A673 (cell line): ENCODE measurements around the gene ECHS1. TPM values are rescaled to one million over a fixed set of nuclear protein-coding genes. Genes with fewer than 3 reads are reported as not detected.

Experiments
- BruUV-seq: library from RNA; stranded (reverse); fragments of 400-500 nt; replicated peaks from 2 replicates; lab custom pipeline; 2021; lab: Mats Ljungman, UMichigan
- CTCF ChIA-PET: fragments of 300-600 bp; sonication (Branson Sonifier 250); formaldehyde crosslinking; loops from one replicate; lab custom pipeline; 2022; ENCODE audit warnings: antibody characterized with exemption; lab: Charles Lee
- POLR2A ChIA-PET: fragments of 300-600 bp; sonication (Branson Sonifier 250); formaldehyde crosslinking; loops from one replicate; lab custom pipeline; 2022; ENCODE audit warnings: antibody characterized with exemption; ENCODE audit not compliant: low non-redundant PET; lab: Charles Lee
- DNase-seq: peaks from one replicate; pipeline ENCODE4 v3.0.0-alpha.2; 2015; ENCODE audit warnings: low spot score
- H3K27ac ChIP-seq: fragments of 200-600 bp; sonication (generic); 2 replicates; pipeline ENCODE4 v1.5.1; 2016; ENCODE audit warnings: mixed run types, low read depth, mild to moderate bottlenecking, mixed read lengths, antibody characterized with exemption, low read length; ENCODE audit not compliant: poor library complexity, severe bottlenecking
- H3K27me3 ChIP-seq: fragments of 200-600 bp; sonication (generic); replicated peaks from 2 replicates; pipeline ENCODE4 v1.6.1; 2017; ENCODE audit warnings: mixed run types, low read depth, mild to moderate bottlenecking, mixed read lengths, antibody characterized with exemption, low read length; ENCODE audit not compliant: insufficient read depth, poor library complexity
- H3K36me3 ChIP-seq: fragments of 200-600 bp; sonication (generic); 2 replicates; pipeline ENCODE4 v1.6.1; 2016; ENCODE audit warnings: mixed run types, mild to moderate bottlenecking, mixed read lengths, antibody characterized with exemption, low read length; ENCODE audit not compliant: insufficient read depth, poor library complexity, severe bottlenecking
- H3K4me1 ChIP-seq: fragments of 200-600 bp; sonication (generic); 2 replicates; pipeline ENCODE4 v1.6.1; 2017; ENCODE audit warnings: mixed run types, mild to moderate bottlenecking, mixed read lengths, antibody characterized with exemption, low read length; ENCODE audit not compliant: insufficient read depth, poor library complexity, severe bottlenecking
- H3K4me3 ChIP-seq: fragments of 200-600 bp; sonication (generic); 2 replicates; pipeline ENCODE4 v1.5.1; 2016; ENCODE audit warnings: low read depth, mixed run types, mild to moderate bottlenecking, mixed read lengths, low read length; ENCODE audit not compliant: poor library complexity, severe bottlenecking
- H3K9me3 ChIP-seq: fragments of 200-600 bp; sonication (generic); 2 replicates; pipeline ENCODE4 v1.6.1; 2016; ENCODE audit warnings: mixed run types, low read depth, mild to moderate bottlenecking, mixed read lengths, antibody characterized with exemption, low read length; ENCODE audit not compliant: poor library complexity, severe bottlenecking
- EZH2 ChIP-seq: fragments of 200-600 bp; sonication (generic); IDR thresholded peaks from 2 replicates; pipeline ENCODE4 v1.6.1; 2017; ENCODE audit warnings: borderline replicate concordance, low read depth, mild to moderate bottlenecking, mixed read lengths, antibody characterized with exemption, low read length; ENCODE audit not compliant: poor library complexity, severe bottlenecking
- intact Hi-C: fragments of 100-400 bp; cut with micrococcal nuclease; formaldehyde crosslinking; loops from one replicate; pipeline ENCODE4 v1.10.0; 2022; ENCODE audit not compliant: unreplicated experiment
- total RNA-seq: library from RNA; stranded (reverse); gene quantifications from 2 replicates; pipeline ENCODE4 v1.2.3, GENCODE V29; 2021
- TF ChIP-seq, protein P1 (sequence below): fragments of 300-800, 200-600 bp; sonication (generic); conservative IDR thresholded peaks from 2 replicates; pipeline ENCODE4 v1.5.1; 2017; ENCODE audit warnings: low read depth, mild to moderate bottlenecking, antibody characterized with exemption, low read length, moderate library complexity, mixed read lengths

ECHS1 gene
- total RNA-seq, 1 experiment from 2014 or later = 96.3 TPM

GRCh38 chr10:133403784-133404183 lies 30.6 kb upstream of the ECHS1 start:
- Histone ChIP-seq H3K27ac (no peak overlapping the region), H3K4me1 (no peaks in the 10 kb centered on the region), H3K36me3 (peaks cover 67% of the 10 kb centered on the region), H3K9me3 (no peaks in the 10 kb centered on the region), H3K27me3 (no peaks in the 10 kb centered on the region), H3K4me3 (no peak overlapping the region)
- TF ChIP-seq, protein P1, sequence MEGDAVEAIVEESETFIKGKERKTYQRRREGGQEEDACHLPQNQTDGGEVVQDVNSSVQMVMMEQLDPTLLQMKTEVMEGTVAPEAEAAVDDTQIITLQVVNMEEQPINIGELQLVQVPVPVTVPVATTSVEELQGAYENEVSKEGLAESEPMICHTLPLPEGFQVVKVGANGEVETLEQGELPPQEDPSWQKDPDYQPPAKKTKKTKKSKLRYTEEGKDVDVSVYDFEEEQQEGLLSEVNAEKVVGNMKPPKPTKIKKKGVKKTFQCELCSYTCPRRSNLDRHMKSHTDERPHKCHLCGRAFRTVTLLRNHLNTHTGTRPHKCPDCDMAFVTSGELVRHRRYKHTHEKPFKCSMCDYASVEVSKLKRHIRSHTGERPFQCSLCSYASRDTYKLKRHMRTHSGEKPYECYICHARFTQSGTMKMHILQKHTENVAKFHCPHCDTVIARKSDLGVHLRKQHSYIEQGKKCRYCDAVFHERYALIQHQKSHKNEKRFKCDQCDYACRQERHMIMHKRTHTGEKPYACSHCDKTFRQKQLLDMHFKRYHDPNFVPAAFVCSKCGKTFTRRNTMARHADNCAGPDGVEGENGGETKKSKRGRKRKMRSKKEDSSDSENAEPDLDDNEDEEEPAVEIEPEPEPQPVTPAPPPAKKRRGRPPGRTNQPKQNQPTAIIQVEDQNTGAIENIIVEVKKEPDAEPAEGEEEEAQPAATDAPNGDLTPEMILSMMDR = no peak
- TF ChIP-seq EZH2 = no peak
- DNase-seq = no peak
- ChIA-PET POLR2A (no interaction called here), CTCF (no interaction called here)
- BruUV-seq = no TSS peak
- intact Hi-C loops = no loop called here

DNA sequence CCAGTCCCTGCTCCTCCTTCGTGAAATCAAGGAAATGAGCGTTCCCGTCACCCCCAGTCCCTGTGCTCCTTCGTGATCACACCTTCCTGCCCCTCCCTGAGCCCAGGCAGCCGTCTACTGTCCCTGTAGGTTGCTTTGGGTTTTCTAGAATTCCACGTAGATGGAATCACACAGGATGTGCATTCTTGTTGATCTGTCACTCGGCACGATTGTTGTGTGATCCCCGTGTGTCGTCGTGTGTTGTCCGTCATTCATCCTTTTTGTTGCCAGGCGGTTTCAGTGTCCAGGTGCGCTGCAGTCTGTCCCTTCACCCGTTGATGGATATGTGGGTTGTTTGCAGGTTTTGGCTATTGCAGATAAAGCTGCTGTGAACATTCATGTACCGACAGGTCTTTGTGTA lies 30.2 kb upstream of the ECHS1 start:
- ChIA-PET CTCF (no interaction called here), POLR2A (no interaction called here)
- H3K4me1 ChIP-seq = no peaks in the 10 kb centered on the region
- intact Hi-C loops = no loop called here
- H3K4me3 ChIP-seq = no peak overlapping the region
- no peaks in the 10 kb centered on the region for H3K9me3 ChIP-seq
- no TSS peak for BruUV-seq
- peaks cover 67% of the 10 kb centered on the region for H3K36me3 ChIP-seq
- no peak for DNase-seq
- no peak overlapping the region for H3K27ac ChIP-seq
- TF ChIP-seq, protein P1 = no peak
- TF ChIP-seq EZH2 = no peak
- no peaks in the 10 kb centered on the region for H3K27me3 ChIP-seq

DNA sequence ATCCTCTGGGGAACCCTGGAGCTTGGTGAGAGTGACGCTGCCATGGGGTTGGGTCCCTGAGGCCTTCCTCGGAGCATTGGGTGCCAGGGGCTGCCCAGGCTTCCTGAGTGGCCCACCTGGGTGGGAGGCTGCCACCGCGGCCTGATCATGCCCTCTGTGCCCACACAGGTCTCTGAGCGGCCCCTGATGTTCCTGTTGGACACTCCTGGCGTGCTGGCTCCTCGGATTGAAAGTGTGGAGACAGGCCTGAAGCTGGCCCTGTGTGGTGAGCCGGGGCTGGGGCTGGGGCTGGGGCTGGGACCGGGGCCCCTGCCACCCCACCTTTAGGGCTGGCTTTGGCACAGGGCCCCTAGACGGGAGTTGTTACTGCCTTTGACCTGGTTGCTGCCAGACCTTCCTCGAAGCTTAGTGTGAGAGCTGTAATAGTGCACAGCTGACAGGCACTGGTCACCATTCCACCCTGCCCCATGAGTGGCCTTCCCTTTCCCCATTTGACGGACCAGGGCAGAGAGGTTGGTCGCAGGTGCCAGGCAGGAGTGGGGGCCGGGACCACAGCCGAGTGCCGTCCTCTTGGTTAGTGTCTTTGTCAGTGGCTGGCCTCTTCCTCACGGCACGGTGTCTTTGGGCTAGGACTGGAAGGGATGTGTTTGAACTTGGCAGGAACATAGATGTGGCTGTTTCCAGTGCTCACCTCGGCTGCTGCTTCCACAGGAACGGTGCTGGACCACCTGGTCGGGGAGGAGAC lies 29.0 kb upstream of the ECHS1 start:
- no peaks in the 10 kb centered on the region for H3K4me1 ChIP-seq
- H3K27ac ChIP-seq = no peak overlapping the region
- intact Hi-C loops = no loop called here
- peaks cover 63% of the 10 kb centered on the region for H3K36me3 ChIP-seq
- H3K4me3 ChIP-seq = no peak overlapping the region
- no peak for TF ChIP-seq EZH2
- TF ChIP-seq, protein P1 = no peak
- CTCF ChIA-PET = no interaction called here
- H3K9me3 ChIP-seq = no peaks in the 10 kb centered on the region
- no TSS peak for BruUV-seq
- no peaks in the 10 kb centered on the region for H3K27me3 ChIP-seq
- POLR2A ChIA-PET = no interaction called here
- DNase-seq = no peak
